DMS114 treated with DMSO at 0.1 percent for 48 hours (cell line): Measurements from ENCODE around the gene RAD21L1.
A peak's percentile ranks its signal among the peaks of the same experiment; 100 is the strongest.

Source experiments
- DNase-seq: peaks from one replicate; lab custom pipeline; 2025; ENCODE audit not compliant: unreplicated experiment; lab: John Stamatoyannopoulos, UW

RAD21L1 gene

DNA sequence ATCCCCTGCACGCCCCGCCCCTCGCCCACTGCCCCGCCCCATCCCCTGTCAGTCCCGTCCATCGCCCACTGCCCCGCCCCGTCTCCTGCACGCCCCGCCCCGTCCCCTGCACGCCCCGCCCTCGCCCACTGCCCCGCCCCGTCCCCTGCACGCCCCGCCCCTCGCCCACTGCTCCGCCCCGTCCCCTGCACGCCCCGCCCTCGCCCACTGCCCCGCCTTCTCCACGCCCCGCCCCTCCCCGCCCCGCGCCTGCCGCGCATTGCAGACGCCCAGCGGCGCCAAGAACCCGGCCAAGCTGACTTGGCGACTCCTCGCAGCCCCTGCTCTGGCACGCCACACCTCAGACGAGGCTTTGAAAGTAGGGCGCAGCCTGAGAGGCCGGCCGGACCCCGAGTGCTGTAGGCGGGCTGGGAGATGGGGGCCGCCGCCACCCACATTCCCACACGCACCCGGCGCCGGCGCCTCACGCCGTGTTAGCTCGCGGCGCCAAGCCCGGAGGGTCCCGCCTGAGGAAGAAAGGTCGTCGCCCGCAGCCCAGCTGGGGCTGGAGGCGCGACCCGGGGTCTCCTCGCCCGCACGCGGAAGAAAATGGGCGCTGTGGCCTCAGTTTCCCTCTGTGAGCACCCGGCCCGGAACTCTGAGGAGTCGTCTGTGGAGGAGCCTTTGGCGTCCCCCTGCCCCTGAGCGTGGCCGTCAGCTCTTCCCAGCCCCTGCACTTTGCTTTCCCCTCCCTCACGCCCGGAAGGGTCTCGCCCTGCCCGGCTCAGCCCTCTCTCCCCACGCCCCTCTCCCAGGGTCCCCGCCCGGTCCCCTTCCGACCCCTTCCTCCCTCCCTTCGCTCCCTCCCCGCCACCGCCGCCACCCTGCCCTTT, at the start of gene RAD21L1:
Gene RAD21L1, plus strand, starts transcription at position 262 of the 872 bp plus-strand sequence. CDS start 2,410 bp downstream, outside the sequence.
- DNase-seq: no peak

- no peak for DNase-seq
Observed at GRCh38 chr20:1177680-1178079, 48.2 kb upstream of the RAD21L1 start.

DNA sequence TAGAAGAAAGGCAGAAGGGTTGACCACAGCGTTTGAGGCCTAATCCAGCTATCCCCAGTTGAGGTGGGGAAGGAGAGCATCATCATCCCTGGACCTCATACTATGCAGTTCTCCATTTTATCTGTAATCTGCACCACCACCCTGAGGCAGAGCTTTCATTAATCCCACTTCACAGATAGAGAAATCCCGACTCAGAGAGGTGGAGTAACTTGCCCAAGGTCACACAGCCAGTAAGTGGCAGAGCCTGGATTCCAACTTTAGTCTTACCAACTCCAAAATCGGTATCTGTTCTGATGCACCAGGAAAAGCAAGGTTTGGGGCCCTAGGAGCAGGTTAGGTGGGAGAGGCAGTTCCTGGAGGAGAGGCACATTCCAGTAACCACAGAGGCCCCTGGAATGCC, 47.7 kb upstream of the RAD21L1 start:
- DNase-seq: no peak

GRCh38 chr20:1178623-1179022, 47.2 kb upstream of the RAD21L1 start:
- DNase-seq: no peak

DNA sequence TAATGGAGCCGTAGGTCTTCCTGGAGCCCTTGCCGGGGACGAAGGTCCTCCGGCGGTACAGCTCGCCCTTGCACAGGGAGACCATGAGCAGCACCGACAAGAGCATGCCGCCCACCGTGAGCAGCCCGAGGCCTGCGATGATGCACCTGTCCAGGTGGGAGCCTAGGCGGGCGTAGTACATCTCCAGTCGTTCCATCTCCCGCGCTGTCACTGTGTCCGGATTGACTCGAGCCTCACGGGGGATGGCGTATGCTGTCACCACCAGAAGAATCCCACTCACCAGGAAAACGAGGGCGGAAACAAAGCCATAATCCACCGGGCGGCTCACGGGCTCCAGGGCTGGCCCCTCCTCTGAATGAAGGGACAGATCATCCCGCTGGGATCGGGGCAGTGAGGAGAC, 44.9 kb upstream of the RAD21L1 start:
- DNase-seq: no peak

DNA sequence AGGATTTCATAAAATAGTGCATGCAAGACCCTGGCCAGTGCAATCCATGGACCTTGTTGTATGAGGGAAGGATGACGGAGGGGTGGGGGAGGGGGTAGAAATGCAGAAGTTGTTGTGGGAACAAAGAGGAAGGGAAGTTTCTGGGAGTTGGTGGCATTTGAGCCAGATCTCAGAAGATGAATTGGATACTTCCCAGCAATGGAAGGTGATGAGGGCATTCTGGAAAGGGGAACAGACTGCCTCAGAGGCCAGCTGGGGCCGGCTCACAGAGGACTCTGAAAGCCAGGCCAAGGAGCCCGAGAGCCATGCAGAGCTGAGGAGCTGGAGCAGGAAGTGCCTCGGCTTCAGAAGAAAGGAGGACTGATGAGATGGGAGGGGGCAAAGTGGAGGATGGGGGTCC, 43.7 kb upstream of the RAD21L1 start:
- no peak for DNase-seq

GRCh38 chr20:1183153-1183552, 42.7 kb upstream of the RAD21L1 start:
- DNase-seq: no peak

DNA sequence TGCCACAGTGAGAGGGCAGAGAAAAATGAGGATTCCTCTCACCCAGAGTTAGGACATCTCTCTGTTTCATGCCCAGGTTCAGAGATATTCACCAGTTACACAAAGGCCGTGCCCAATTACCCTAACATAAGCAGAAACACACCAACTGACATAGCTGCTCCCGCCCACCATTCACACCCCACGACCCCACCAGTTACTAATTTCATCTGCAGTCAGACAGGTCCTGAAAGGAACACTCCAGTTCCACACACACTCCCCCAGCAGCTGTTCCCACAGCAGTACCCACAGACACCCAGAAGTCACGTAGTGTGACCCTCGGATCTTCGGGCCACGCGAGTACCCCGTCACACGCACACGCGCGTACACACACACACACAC, 41.6 kb upstream of the RAD21L1 start:
- DNase-seq: no peak

DNA sequence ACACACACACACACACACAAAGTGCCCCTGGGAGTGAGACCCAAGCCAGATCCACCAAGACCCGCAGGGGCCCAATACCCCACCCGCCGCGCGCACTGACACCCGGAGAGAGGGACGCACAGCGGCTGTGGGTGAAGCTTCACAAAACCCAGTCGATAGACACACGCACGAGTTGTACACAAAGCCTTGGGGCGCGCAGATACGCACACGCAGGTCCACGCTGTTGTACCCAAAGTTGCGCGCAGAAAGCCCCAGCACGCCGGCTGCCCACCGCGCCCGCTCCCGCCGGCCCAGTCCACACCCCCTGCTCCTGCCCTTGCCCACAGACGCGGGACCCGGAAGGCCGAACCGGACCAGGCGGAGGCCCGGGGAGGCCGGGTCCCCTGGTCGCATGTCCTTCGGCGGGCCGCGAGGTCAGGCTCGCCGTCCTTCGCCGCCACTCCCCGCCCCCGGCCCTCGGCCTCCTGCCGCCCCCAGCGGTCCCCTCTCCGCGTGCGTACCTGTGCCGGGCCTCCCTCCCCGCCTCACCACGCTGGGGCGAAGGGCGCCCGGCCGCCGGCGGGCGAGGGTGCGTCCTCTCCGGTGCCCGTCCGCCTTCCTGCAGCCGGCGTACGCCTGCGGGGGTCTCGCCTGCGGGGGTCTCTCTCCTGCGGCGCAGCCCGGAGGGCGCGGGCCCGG, 41.1 kb upstream of the RAD21L1 start, which contains the start of gene TMEM74B:
Gene TMEM74B, minus strand, starts transcription at position 344 of the 678 bp plus-strand sequence. CDS start 1,180 bp downstream, outside the sequence.
- no peak for DNase-seq

DNA sequence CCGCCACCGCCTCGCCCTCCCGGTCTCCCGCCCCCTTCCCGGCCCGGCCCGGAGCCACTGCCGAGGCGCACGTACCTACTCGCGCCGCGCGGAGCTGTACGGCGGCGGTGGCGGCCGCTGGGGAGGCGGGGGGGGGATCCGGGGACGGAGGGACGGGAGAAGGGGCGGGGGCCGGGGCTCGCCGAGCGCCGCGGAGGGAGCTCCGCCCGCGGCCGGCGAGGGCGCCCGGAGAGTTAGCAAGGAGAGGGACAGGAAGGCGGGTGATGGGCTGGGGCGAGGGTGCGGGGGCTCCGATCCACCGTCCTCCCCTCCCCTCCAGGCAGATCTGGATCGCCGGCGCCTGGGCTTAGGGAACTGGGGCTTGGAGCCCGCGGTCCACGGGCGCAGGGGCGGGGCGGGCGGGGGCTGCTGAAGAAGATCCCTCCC, 40.5 kb upstream of the RAD21L1 start:
- no peak for DNase-seq

DNA sequence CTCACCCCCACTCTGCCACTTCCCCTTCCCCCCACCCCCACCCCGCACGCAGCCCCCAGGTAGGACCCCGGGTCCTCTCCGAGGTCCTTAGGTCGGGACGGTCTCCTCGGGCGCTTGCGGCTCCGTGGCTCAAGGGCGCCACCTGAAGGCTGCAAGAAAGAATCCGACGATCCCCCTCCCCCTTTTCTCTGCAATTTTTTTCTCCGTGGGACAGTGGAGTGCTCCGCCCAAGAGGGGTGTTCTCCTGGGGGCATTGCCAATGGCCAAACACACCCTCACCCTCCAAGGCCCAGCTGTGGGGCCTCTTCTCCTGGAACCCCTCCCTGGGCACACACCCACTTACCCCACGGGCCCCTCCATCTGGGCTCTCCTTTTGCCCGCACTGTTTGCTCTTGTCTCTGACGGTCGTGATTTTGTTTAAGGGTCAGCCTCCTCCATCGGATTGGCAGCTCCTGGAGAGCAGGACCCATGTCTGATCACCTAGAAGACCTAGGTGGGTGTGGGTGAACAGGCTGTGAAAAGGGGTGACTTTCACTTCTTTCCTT, 40.0 kb upstream of the RAD21L1 start:
- peak; percentile 27 for DNase-seq

GRCh38 chr20:1186367-1186991, 39.4 kb upstream of the RAD21L1 start:
- DNase-seq: no peak

GRCh38 chr20:1187605-1188171, 38.2 kb upstream of the RAD21L1 start:
- DNase-seq: no peak

DNA sequence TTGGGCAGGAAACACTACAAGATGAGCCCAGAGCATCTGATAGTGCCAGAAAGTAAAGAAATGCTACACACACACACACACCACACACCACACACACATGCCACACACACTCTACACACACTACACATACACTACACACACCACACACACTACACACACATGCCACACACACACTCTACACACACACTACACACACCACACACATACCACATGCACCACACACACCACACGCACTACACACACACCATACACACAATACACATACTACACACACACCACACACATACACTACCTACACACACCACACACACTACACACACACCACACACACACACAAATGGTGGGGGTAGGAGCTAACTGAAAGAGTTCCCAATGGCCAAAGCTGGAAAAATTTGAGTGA, 37.5 kb upstream of the RAD21L1 start:
- no peak for DNase-seq

GRCh38 chr20:1189827-1190226, 36.0 kb upstream of the RAD21L1 start:
- DNase-seq: no peak

GRCh38 chr20:1190847-1191246, 35.0 kb upstream of the RAD21L1 start:
- no peak for DNase-seq

GRCh38 chr20:1191299-1191698, 34.5 kb upstream of the RAD21L1 start:
- no peak for DNase-seq

GRCh38 chr20:1195226-1195625, 30.6 kb upstream of the RAD21L1 start:
- no peak for DNase-seq

DNA sequence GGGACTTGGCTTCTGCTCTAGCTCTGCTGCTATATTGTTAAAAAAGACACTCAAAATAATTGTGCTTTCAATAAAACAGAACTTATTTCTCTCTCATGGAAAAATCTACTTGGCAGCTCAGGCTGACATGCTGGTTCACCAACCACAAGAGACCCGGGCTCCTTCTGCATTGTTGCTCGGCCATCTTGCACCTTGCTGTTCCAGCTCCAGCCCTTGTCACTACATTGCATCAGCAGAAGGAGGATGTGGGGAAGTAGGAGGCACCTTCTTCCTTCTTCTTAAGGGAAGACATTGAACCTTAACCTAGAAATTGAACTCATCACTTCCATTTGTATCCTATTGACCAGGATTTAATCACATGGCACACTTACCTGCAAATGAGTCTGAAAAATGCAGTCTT, 29.2 kb upstream of the RAD21L1 start:
- DNase-seq: no peak

- DNase-seq: no peak
Observed at GRCh38 chr20:1197801-1198200, 28.0 kb upstream of the RAD21L1 start.

- DNase-seq: no peak
Observed at GRCh38 chr20:1198751-1199150, 27.1 kb upstream of the RAD21L1 start.
